ENCODE results near the gene MED27.

Gene MED27

GRCh38 chr9:131844745-131845118, 234.9 kb downstream of the MED27 start:
- Histone ChIP-seq H3K27ac (no peak overlapping the region), H3K27me3 (no peaks in the 10 kb centered on the region), H3K4me1 (ENCODE audit: control insufficient read depth in 1 of 2, insufficient read depth in 1 of 2, low read depth in 1 of 2, low read length in 1 of 2) (no peaks in the 10 kb centered on the region), H3K9me3 (no peaks in the 10 kb centered on the region), H3K4me3 (ENCODE audit: low read depth in 1 of 2, low read length in 1 of 2) (no peak overlapping the region), H3K36me3 (no peaks in the 10 kb centered on the region)
- TF ChIP-seq, protein P1, sequence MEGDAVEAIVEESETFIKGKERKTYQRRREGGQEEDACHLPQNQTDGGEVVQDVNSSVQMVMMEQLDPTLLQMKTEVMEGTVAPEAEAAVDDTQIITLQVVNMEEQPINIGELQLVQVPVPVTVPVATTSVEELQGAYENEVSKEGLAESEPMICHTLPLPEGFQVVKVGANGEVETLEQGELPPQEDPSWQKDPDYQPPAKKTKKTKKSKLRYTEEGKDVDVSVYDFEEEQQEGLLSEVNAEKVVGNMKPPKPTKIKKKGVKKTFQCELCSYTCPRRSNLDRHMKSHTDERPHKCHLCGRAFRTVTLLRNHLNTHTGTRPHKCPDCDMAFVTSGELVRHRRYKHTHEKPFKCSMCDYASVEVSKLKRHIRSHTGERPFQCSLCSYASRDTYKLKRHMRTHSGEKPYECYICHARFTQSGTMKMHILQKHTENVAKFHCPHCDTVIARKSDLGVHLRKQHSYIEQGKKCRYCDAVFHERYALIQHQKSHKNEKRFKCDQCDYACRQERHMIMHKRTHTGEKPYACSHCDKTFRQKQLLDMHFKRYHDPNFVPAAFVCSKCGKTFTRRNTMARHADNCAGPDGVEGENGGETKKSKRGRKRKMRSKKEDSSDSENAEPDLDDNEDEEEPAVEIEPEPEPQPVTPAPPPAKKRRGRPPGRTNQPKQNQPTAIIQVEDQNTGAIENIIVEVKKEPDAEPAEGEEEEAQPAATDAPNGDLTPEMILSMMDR (IDR thresholded peaks at IDR 0.05): no peak

GRCh38 chr9:131843989-131844744, 235.5 kb downstream of the MED27 start:
- TF ChIP-seq, protein P1 (IDR thresholded peaks at IDR 0.05): no peak
- no peaks in the 10 kb centered on the region for H3K27me3 ChIP-seq

DNA sequence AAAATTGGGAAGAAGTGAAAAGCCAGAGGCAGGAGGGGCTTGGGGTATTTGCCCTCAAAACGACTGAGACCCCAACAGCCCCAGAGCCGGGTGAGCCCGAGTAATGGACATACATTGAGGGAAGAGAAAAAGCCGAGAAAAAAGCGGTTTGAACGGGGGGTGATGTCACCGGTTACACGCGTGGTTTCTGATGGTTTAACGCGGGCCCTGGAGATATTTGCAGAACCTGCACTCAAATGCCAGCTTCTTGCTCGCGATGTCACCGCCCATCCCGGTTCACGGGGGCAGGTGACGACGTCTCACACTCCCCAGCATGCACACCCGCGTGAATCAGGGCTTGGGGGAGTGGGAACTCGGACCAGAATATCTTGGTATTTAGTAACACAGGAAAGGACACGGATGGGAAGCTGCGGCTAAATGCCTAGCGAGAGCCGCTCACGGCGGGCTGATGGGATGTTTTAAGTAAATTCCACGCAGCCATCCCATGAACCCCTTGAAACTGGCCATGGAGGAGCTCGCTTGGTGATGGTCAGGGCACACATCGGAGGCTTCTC, 237.8 kb downstream of the MED27 start:
- H3K4me1 ChIP-seq (ENCODE audit: control insufficient read depth in 1 of 2, insufficient read depth in 1 of 2, low read depth in 1 of 2, low read length in 1 of 2): no peaks in the 10 kb centered on the region
- H3K36me3 ChIP-seq: no peaks in the 10 kb centered on the region
- TF ChIP-seq, protein P1 (IDR thresholded peaks at IDR 0.05): no peak
- no peak overlapping the region for H3K4me3 ChIP-seq (ENCODE audit: low read depth in 1 of 2, low read length in 1 of 2)
- H3K9me3 ChIP-seq: no peaks in the 10 kb centered on the region
- H3K27me3 ChIP-seq: peaks cover 14% of the 10 kb centered on the region
- no peak overlapping the region for H3K27ac ChIP-seq

More at GRCh38 chr9:131843989-131844744, 235.5 kb downstream of the MED27 start:
- no peak overlapping the region for H3K27ac ChIP-seq
- no peak overlapping the region for H3K4me3 ChIP-seq (ENCODE audit: low read depth in 1 of 2, low read length in 1 of 2)
- no peaks in the 10 kb centered on the region for H3K4me1 ChIP-seq (ENCODE audit: control insufficient read depth in 1 of 2, insufficient read depth in 1 of 2, low read depth in 1 of 2, low read length in 1 of 2)
- H3K36me3 ChIP-seq: no peaks in the 10 kb centered on the region
- no peaks in the 10 kb centered on the region for H3K9me3 ChIP-seq

DNA sequence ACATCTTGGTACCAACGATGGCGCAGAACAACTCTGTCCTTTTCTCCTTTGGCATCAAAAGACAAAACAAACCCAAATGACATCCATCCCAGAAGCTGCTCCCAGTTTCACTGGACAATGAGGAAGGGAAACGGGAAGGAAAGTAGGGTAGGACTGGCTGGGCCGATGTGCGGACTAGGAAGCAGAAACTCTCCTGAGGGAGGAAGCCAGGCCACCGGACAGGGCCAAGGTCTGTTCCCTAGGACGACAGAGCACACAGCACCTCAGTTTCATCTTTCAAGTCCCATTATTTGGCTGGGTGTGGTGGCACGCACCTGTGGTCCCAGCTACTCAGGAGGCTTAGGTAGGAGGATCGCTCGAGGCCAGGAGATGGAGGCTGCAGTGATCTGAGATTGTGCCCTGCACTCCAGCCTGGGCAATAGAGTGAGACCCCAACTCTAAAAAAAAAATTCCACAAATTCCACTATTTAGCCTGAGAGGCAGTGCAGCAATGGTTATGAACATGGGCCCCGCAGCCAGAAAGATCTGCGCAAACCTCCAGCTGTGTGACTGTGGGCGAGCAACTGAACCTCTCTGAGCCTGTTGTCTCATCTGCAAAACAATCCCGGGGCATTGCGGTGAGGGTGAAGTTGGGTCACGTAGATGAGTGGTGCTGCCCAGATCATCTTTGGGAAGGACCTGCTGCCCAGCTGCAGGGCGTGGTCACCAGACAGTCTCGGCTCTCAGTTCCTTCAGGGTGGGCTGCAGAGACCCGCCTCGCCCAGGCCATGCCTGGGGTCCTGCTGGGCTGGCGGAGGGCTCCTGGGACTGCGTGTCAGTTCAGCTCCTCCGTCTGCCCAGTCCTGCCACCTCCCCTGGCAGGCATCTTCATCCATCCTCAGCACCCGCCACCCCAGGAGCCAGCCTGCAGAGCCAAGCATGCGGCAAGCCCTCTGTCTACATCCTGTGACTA, 238.6 kb downstream of the MED27 start:
- H3K27me3 ChIP-seq: peaks cover 14% of the 10 kb centered on the region
- TF ChIP-seq, protein P1 (IDR thresholded peaks at IDR 0.05): no peak
- no peaks in the 10 kb centered on the region for H3K4me1 ChIP-seq (ENCODE audit: control insufficient read depth in 1 of 2, insufficient read depth in 1 of 2, low read depth in 1 of 2, low read length in 1 of 2)
- no peak overlapping the region for H3K4me3 ChIP-seq (ENCODE audit: low read depth in 1 of 2, low read length in 1 of 2)
- no peaks in the 10 kb centered on the region for H3K36me3 ChIP-seq
- no peaks in the 10 kb centered on the region for H3K9me3 ChIP-seq
- H3K27ac ChIP-seq: no peak overlapping the region

- TF ChIP-seq, protein P1 (IDR thresholded peaks at IDR 0.05): no peak
- no peaks in the 10 kb centered on the region for H3K9me3 ChIP-seq
- no peaks in the 10 kb centered on the region for H3K4me1 ChIP-seq (ENCODE audit: control insufficient read depth in 1 of 2, insufficient read depth in 1 of 2, low read depth in 1 of 2, low read length in 1 of 2)
- no peak overlapping the region for H3K27ac ChIP-seq
- no peak overlapping the region for H3K4me3 ChIP-seq (ENCODE audit: low read depth in 1 of 2, low read length in 1 of 2)
- H3K27me3 ChIP-seq: peaks cover 21% of the 10 kb centered on the region
- no peaks in the 10 kb centered on the region for H3K36me3 ChIP-seq
Observed at GRCh38 chr9:131840220-131840619, 239.4 kb downstream of the MED27 start.
